Measurements from ENCODE around the gene PFKFB3. TPM values are rescaled to one million over a fixed set of nuclear protein-coding genes. Genes with fewer than 3 reads are reported as not detected.

PFKFB3 gene
- polyA plus RNA-seq, 2 donors: 26.2 to 42.7 TPM

- no peaks in the 10 kb centered on the region for H3K27me3 ChIP-seq (ENCODE audit: control insufficient read depth in 1 of 2, insufficient read depth in 2 of 2, low read length in 2 of 2)
- 97 to 98% methylated on average over 1 of the region's 1 CpG for WGBS, 2 donors
- no peak overlapping the region for H3K4me3 ChIP-seq (ENCODE audit: low read depth in 1 of 2, low read length in 2 of 2)
Measured at GRCh38 chr10:6249698-6250097, 47.0 kb downstream of the PFKFB3 start.

GRCh38 chr10:6250745-6251144 lies 48.0 kb downstream of the PFKFB3 start:
- Histone ChIP-seq H3K36me3 (ENCODE audit: control insufficient read depth in 2 of 2, insufficient read depth in 2 of 2, low read length in 1 of 2) (no peaks in the 10 kb centered on the region), H3K27me3 (ENCODE audit: control insufficient read depth in 1 of 2, insufficient read depth in 2 of 2, low read length in 2 of 2) (peaks cover 0 to under 1% of the 10 kb centered on the region in 2 donors), H3K27ac (ENCODE audit: low read depth in 2 of 2, low read length in 1 of 2) (no peak overlapping the region), H3K9me3 (ENCODE audit: control insufficient read depth in 2 of 2, insufficient read depth in 1 of 2, low read depth in 1 of 2, low read length in 1 of 2) (no peaks in the 10 kb centered on the region), H3K4me1 (ENCODE audit: control insufficient read depth in 2 of 2, insufficient read depth in 2 of 2, low read length in 1 of 2) (peaks cover 3% of the 10 kb centered on the region in 2 donors), H3K4me3 (ENCODE audit: low read depth in 1 of 2, low read length in 2 of 2) (no peak overlapping the region)
- WGBS, 2 donors: 78 to 89% methylated on average over 6 of the region's 6 CpGs

More at GRCh38 chr10:6249698-6250097, 47.0 kb downstream of the PFKFB3 start:
- no peak overlapping the region for H3K27ac ChIP-seq (ENCODE audit: low read depth in 2 of 2, low read length in 1 of 2)
- H3K9me3 ChIP-seq (ENCODE audit: control insufficient read depth in 2 of 2, insufficient read depth in 1 of 2, low read depth in 1 of 2, low read length in 1 of 2): no peaks in the 10 kb centered on the region
- no peaks in the 10 kb centered on the region for H3K36me3 ChIP-seq (ENCODE audit: control insufficient read depth in 2 of 2, insufficient read depth in 2 of 2, low read length in 1 of 2)
- peaks cover 0 to 3% of the 10 kb centered on the region in 2 donors for H3K4me1 ChIP-seq (ENCODE audit: control insufficient read depth in 2 of 2, insufficient read depth in 2 of 2, low read length in 1 of 2)

GRCh38 chr10:6254201-6254600 lies 51.5 kb downstream of the PFKFB3 start:
- H3K27me3 ChIP-seq (ENCODE audit: control insufficient read depth in 1 of 2, insufficient read depth in 2 of 2, low read length in 2 of 2): peaks cover 0 to 3% of the 10 kb centered on the region in 2 donors
- H3K36me3 ChIP-seq (ENCODE audit: control insufficient read depth in 2 of 2, insufficient read depth in 2 of 2, low read length in 1 of 2): no peaks in the 10 kb centered on the region
- H3K27ac ChIP-seq (ENCODE audit: low read depth in 2 of 2, low read length in 1 of 2): no peak overlapping the region
- H3K9me3 ChIP-seq (ENCODE audit: control insufficient read depth in 2 of 2, insufficient read depth in 1 of 2, low read depth in 1 of 2, low read length in 1 of 2): no peaks in the 10 kb centered on the region
- WGBS, 2 donors: 93 to 95% methylated on average over 8 of the region's 8 CpGs
- H3K4me1 ChIP-seq (ENCODE audit: control insufficient read depth in 2 of 2, insufficient read depth in 2 of 2, low read length in 1 of 2): peaks cover 2 to 3% of the 10 kb centered on the region in 2 donors
- no peak overlapping the region for H3K4me3 ChIP-seq (ENCODE audit: low read depth in 1 of 2, low read length in 2 of 2)

- Histone ChIP-seq H3K27me3 (ENCODE audit: control insufficient read depth in 1 of 2, insufficient read depth in 2 of 2, low read length in 2 of 2) (peaks cover 0 to 3% of the 10 kb centered on the region in 2 donors), H3K9me3 (ENCODE audit: control insufficient read depth in 2 of 2, insufficient read depth in 1 of 2, low read depth in 1 of 2, low read length in 1 of 2) (no peaks in the 10 kb centered on the region), H3K27ac (ENCODE audit: low read depth in 2 of 2, low read length in 1 of 2) (no peak overlapping the region), H3K4me1 (ENCODE audit: control insufficient read depth in 2 of 2, insufficient read depth in 2 of 2, low read length in 1 of 2) (peaks cover 2 to 3% of the 10 kb centered on the region in 2 donors), H3K36me3 (ENCODE audit: control insufficient read depth in 2 of 2, insufficient read depth in 2 of 2, low read length in 1 of 2) (no peaks in the 10 kb centered on the region), H3K4me3 (ENCODE audit: low read depth in 1 of 2, low read length in 2 of 2) (no peak overlapping the region)
- 65 to 77% methylated on average over 19 of the region's 19 CpGs for WGBS, 2 donors
Measured at GRCh38 chr10:6255548-6256061, 52.9 kb downstream of the PFKFB3 start.

- H3K27ac ChIP-seq (ENCODE audit: low read depth in 2 of 2, low read length in 1 of 2): no peak overlapping the region
- H3K36me3 ChIP-seq (ENCODE audit: control insufficient read depth in 2 of 2, insufficient read depth in 2 of 2, low read length in 1 of 2): no peaks in the 10 kb centered on the region
- peaks cover 0 to 3% of the 10 kb centered on the region in 2 donors for H3K27me3 ChIP-seq (ENCODE audit: control insufficient read depth in 1 of 2, insufficient read depth in 2 of 2, low read length in 2 of 2)
- WGBS, 2 donors: 79 to 85% methylated on average over 8 of the region's 8 CpGs
- peaks cover 2 to 3% of the 10 kb centered on the region in 2 donors for H3K4me1 ChIP-seq (ENCODE audit: control insufficient read depth in 2 of 2, insufficient read depth in 2 of 2, low read length in 1 of 2)
- H3K9me3 ChIP-seq (ENCODE audit: control insufficient read depth in 2 of 2, insufficient read depth in 1 of 2, low read depth in 1 of 2, low read length in 1 of 2): no peaks in the 10 kb centered on the region
- H3K4me3 ChIP-seq (ENCODE audit: low read depth in 1 of 2, low read length in 2 of 2): no peak overlapping the region
Measured at GRCh38 chr10:6256439-6256838, 53.7 kb downstream of the PFKFB3 start.

GRCh38 chr10:6259153-6259552 lies 56.4 kb downstream of the PFKFB3 start:
- Histone ChIP-seq H3K4me3 (ENCODE audit: low read depth in 1 of 2, low read length in 2 of 2) (no peak overlapping the region), H3K27me3 (ENCODE audit: control insufficient read depth in 1 of 2, insufficient read depth in 2 of 2, low read length in 2 of 2) (peaks cover 0 to 3% of the 10 kb centered on the region in 2 donors), H3K4me1 (ENCODE audit: control insufficient read depth in 2 of 2, insufficient read depth in 2 of 2, low read length in 1 of 2) (peaks cover 2 to 3% of the 10 kb centered on the region in 2 donors), H3K27ac (ENCODE audit: low read depth in 2 of 2, low read length in 1 of 2) (no peak overlapping the region), H3K36me3 (ENCODE audit: control insufficient read depth in 2 of 2, insufficient read depth in 2 of 2, low read length in 1 of 2) (no peaks in the 10 kb centered on the region), H3K9me3 (ENCODE audit: control insufficient read depth in 2 of 2, insufficient read depth in 1 of 2, low read depth in 1 of 2, low read length in 1 of 2) (no peaks in the 10 kb centered on the region)

- Histone ChIP-seq H3K9me3 (ENCODE audit: control insufficient read depth in 2 of 2, insufficient read depth in 1 of 2, low read depth in 1 of 2, low read length in 1 of 2) (no peaks in the 10 kb centered on the region), H3K36me3 (ENCODE audit: control insufficient read depth in 2 of 2, insufficient read depth in 2 of 2, low read length in 1 of 2) (no peaks in the 10 kb centered on the region), H3K27me3 (ENCODE audit: control insufficient read depth in 1 of 2, insufficient read depth in 2 of 2, low read length in 2 of 2) (peaks cover 0 to 2% of the 10 kb centered on the region in 2 donors), H3K27ac (ENCODE audit: low read depth in 2 of 2, low read length in 1 of 2) (no peak overlapping the region), H3K4me1 (ENCODE audit: control insufficient read depth in 2 of 2, insufficient read depth in 2 of 2, low read length in 1 of 2) (peaks cover 0 to 2% of the 10 kb centered on the region in 2 donors), H3K4me3 (ENCODE audit: low read depth in 1 of 2, low read length in 2 of 2) (no peak overlapping the region)
- WGBS, 2 donors: 91 to 94% methylated on average over 3 of the region's 3 CpGs
Measured at GRCh38 chr10:6260843-6261242, 58.1 kb downstream of the PFKFB3 start.

- no peak overlapping the region for H3K27ac ChIP-seq (ENCODE audit: low read depth in 2 of 2, low read length in 1 of 2)
- no peaks in the 10 kb centered on the region for H3K4me1 ChIP-seq (ENCODE audit: control insufficient read depth in 2 of 2, insufficient read depth in 2 of 2, low read length in 1 of 2)
- no peaks in the 10 kb centered on the region for H3K36me3 ChIP-seq (ENCODE audit: control insufficient read depth in 2 of 2, insufficient read depth in 2 of 2, low read length in 1 of 2)
- 71 to 72% methylated on average over 5 to 6 of the region's 6 CpGs for WGBS, 2 donors
- no peaks in the 10 kb centered on the region for H3K27me3 ChIP-seq (ENCODE audit: control insufficient read depth in 1 of 2, insufficient read depth in 2 of 2, low read length in 2 of 2)
- H3K4me3 ChIP-seq (ENCODE audit: low read depth in 1 of 2, low read length in 2 of 2): no peak overlapping the region
- no peaks in the 10 kb centered on the region for H3K9me3 ChIP-seq (ENCODE audit: control insufficient read depth in 2 of 2, insufficient read depth in 1 of 2, low read depth in 1 of 2, low read length in 1 of 2)
Measured at GRCh38 chr10:6267941-6268340, 65.2 kb downstream of the PFKFB3 start.

GRCh38 chr10:6269432-6269831 lies 66.7 kb downstream of the PFKFB3 start:
- WGBS, 2 donors: 87 to 90% methylated on average over 2 of the region's 2 CpGs
- Histone ChIP-seq H3K9me3 (ENCODE audit: control insufficient read depth in 2 of 2, insufficient read depth in 1 of 2, low read depth in 1 of 2, low read length in 1 of 2) (no peaks in the 10 kb centered on the region), H3K4me1 (ENCODE audit: control insufficient read depth in 2 of 2, insufficient read depth in 2 of 2, low read length in 1 of 2) (no peaks in the 10 kb centered on the region), H3K27me3 (ENCODE audit: control insufficient read depth in 1 of 2, insufficient read depth in 2 of 2, low read length in 2 of 2) (no peaks in the 10 kb centered on the region), H3K36me3 (ENCODE audit: control insufficient read depth in 2 of 2, insufficient read depth in 2 of 2, low read length in 1 of 2) (no peaks in the 10 kb centered on the region), H3K27ac (ENCODE audit: low read depth in 2 of 2, low read length in 1 of 2) (peak overlapping the region in 1 of 2 donors; percentile 12), H3K4me3 (ENCODE audit: low read depth in 1 of 2, low read length in 2 of 2) (no peak overlapping the region)

Data from esophagus (tissue), 2 donors.